HuH-7.5 (cell line): Measurements from ENCODE around the gene ANKLE2.
A peak's percentile ranks its signal among the peaks of the same experiment; 100 is the strongest.
"Not testable (repeated sequence)": the region's sequence is repeated elsewhere in the genome, so short reads cannot be mapped to it uniquely, and the experiment has no call there.

Source experiments
- DNase-seq: peaks from one replicate; pipeline ENCODE4 v3.0.0; 2011; ENCODE audit warnings: low spot score

ANKLE2 gene

GRCh38 chr12:132761032-132761920 lies at the start of gene ANKLE2:
ANKLE2 (minus strand) TSS chr12:132761832; CDS start chr12:132761798, 34 bp downstream.
- DNase-seq, result peak; percentile 58

GRCh38 chr12:132809391-132809790 lies 47.8 kb upstream of the ANKLE2 start:
- not testable (repeated sequence) for DNase-seq

DNA sequence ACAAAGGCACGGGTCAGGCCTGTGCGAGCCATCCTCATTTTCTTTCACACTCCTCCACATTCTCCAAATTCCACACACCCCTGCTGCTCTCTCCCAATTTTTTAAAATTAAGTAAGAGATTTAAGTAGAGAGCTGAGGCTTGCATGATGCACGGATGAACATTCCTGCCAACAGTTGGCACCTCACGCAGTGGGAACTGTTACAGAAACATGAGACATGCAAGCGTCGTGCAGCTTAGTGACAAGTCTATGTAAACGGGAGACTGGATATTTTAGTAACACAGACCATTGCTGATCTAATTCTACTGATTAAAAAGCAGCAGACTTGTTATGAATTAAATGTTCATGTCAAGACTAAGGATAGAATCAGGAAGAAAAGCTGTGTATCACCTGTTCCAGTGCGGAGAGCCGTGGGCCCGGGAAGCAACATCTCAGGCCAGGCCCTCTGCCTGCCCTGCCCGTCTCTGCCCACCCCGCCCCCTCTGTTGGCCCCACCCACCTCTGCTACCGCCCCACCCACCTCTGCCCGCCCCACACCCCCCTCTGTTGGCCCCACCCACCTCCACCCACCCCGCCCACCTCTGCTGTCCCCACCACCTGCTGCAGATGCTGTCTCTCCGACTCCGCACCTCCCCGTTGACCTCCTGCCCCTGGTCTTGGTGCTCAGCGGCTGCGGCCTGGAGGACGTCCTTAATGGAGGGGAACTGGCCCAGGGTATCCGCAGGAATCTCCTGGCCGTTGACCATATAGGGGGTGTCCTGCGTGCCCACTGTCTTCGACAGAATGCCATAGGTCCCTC lies 45.9 kb upstream of the ANKLE2 start:
- DNase-seq, result no peak

GRCh38 chr12:132806857-132807256 lies 45.2 kb upstream of the ANKLE2 start:
- DNase-seq, result no peak

GRCh38 chr12:132804426-132804861 lies 42.8 kb upstream of the ANKLE2 start:
- no peak for DNase-seq

DNA sequence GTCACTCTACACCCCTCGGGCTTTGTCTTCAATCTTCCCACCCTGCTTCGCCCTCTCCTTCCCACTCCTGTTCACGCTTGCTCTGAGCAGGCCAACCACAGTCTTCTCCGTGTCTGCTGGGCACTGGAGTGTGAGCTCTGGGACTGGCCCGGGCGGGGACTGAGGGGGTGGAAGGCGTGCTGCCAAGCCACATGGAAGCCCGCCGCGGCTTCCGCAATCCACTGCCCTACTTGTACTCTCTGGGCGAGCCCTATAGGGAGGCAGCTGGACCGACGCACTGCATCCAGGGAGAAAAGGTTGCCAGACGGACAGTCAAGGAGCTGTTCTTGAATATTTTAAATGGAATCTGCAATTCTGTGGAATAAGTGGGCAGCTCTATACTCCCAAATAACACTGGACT lies 42.3 kb upstream of the ANKLE2 start:
- DNase-seq, result no peak

DNA sequence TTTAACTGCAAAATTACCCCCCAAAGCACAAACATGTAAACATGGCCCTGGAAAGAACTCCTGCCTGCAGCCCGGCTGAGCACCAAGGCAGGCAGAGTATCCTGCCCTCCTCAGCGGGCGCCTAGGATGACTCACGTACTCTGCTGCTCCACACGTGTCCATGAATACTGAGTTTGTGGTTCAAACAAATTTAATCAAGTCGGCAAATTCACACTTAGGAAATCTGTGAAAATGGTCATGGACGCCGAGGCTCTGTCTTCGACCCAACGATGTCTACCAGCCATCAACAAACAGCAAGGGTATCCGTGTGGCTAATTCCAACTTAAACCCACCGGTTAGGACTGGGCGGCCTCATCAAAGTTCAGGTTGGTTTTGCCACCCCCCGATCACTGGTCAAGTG lies 41.5 kb upstream of the ANKLE2 start:
- DNase-seq, result no peak

- DNase-seq, result no peak
Measured at GRCh38 chr12:132801741-132802140, 40.1 kb upstream of the ANKLE2 start.

DNA sequence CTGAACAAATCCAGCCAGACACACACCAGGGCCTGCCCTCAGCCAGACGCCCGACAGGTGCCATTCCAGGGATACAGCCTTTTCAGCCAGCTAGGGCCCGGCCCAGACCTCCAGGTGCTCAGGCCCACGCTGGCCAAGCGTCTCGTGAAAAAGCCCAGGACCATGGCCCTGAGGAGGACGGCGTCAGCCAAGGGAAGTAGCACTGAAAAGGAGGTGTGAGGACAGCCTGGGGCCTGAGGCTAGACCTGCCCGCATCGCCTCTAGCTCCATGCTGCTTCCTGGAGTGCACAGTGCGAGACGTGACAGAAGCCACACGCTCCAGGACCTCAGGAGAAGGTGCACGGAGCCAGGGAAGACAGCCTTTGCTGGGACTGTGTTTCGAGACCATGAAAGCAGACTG lies 37.2 kb upstream of the ANKLE2 start:
- no peak for DNase-seq

GRCh38 chr12:132797820-132798570 lies 36.4 kb upstream of the ANKLE2 start:
- no peak for DNase-seq

- no peak for DNase-seq
Measured at GRCh38 chr12:132795847-132796246, 34.2 kb upstream of the ANKLE2 start.

- DNase-seq, result not testable (repeated sequence)
Measured at GRCh38 chr12:132791940-132792339, 30.3 kb upstream of the ANKLE2 start.

DNA sequence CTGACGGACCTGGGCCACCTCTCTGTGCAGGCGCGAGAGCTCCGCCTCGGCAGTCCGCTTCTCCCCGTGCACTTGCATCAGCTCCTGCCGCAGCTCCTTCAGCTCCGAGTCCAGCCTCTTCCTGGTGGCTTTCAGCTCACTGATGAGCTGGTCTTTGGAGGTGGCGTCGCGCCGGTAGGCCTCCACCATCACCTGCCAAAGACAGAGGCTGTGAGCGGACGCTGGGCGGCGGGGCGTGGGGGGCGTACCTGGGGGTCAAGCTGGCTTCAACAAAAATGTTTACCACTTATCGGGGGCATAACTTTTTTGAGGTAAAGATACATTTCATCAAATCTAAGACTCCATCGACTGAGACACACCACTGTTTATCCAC lies 27.5 kb upstream of the ANKLE2 start:
- no peak for DNase-seq

DNA sequence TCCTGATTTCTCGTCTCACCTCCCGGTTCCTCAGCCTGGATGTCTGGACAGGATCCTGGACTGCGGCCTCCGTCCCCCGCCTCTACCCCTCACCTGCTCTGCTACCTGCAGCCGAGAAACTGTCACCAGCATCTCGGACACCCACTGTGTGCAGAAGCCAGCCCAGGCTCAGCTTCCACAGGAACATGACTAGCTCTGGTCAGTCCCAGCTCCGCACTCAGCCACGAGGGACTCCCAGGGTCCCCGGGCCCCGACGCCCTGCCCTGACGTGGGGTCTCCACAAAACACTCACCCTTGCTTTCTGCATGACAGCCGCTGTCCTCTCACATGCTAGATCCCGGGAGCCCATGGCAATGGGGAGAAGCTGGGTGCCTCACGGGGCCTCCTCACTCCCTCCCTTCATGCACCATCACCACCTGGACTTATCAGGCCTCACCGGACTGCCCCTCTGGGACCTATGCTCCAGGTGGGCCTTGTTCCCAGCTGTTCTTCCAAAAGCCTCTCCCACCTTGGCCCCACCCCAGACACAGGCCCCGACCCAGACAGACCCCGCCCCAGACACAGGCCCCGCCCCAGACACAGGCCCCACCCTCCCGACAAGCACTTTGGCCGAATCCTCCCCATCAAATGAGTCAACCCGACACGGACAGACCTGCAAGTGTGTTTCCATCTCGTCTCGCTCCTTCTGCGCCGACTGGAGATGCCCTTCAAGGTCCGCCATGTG lies 26.9 kb upstream of the ANKLE2 start:
- no peak for DNase-seq

DNA sequence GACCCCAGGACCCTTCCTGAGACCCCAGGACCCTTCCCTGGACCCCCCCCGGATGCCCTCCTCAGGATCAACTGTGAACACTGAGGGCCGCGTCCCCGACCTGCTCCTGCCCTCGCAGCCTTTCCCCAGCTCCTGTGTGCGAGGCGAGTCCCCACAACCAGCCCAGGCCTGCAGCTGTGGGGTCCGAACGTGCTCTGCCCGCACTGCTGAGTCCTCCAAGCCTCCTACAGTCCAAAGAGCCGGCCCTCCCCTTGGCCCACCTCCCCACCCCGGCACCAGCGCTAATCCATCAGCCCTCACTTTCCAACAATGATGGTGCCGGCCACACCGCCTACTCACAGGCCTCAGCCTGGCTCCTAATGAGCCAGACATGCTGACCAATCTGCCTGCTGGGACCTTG lies 26.2 kb upstream of the ANKLE2 start:
- no peak for DNase-seq

DNA sequence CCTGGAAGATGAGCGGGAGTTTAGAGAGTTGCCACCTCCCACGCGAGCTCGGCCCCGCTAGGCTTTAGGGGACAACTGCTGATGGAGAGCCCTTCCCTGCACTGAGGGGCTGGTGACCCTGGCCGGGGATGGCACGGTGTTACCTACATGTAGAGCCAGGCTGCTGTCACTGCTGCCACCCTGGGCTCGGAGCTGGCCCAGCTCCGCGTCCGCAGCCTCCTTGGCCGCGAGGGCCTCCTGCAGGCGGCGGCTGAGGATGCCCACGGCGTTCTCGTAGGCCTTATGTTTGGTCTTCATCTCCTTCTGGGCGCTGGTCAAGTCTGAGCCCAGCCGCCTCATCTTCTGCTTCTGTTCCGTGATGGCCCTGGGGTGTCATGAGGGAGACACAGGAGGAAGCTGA lies 24.6 kb upstream of the ANKLE2 start:
- DNase-seq, result no peak

GRCh38 chr12:132784580-132784979 lies 22.9 kb upstream of the ANKLE2 start:
- DNase-seq, result no peak

DNA sequence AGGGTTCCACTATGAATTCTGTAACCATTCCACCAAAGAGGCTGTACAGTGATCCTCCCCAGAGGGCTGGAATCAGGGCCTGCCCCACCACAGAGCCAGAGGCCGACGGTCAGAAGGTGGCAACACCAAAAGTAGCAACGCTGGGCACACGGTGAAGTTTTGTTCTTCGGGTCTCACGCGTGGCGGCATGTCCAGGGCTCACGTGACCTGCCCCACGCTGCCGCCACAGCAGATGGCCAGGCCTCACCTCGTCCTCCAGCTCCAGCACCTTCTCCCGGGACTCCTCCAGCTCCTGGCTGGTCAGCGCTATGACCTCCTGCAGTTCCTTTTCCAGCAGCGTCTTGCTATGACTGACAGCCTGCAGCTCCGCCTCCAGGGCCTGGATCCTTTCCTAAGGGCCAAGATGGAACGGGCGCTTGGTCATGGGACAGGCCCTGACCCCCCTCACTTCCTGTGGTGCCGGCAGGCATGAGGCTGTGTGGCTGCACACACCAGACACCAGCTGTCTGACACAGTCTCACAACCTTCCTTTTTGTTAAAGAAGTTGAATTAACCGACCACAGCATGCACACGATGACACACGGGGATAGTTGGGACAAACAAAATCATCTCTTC lies 22.4 kb upstream of the ANKLE2 start:
- DNase-seq, result no peak

GRCh38 chr12:132781938-132782337 lies 20.3 kb upstream of the ANKLE2 start:
- DNase-seq, result no peak

DNA sequence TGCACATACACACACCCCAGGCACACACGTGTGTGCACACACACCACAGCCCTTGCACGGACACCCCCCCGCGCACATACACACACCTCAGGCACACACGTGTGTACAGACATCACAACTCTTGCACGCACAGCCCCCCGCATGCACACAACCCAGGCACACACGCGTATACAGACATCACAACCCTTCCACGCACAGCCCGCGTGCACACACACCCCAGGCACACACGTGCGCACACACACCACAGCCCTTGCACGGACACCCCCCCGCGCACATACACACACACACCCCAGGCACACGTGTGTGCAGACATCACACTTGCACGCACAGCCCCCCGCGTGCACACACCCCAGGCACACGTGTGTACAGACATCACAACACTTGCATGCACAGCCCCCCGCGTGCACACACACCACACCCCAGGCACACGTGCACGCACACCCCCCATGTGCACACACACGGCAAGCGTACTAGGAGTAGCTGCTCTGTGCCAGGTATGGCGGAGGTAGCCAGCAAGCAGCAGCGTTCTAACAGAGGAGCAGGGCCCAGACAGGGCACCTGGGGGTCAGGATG lies 18.2 kb upstream of the ANKLE2 start:
- DNase-seq, result no peak

GRCh38 chr12:132777614-132778013 lies 16.0 kb upstream of the ANKLE2 start:
- no peak for DNase-seq
